ENCODE results near the gene SEPTIN3. TPM values are rescaled to one million over a fixed set of nuclear protein-coding genes. Genes with fewer than 3 reads are reported as not detected.

SEPTIN3 gene
- total RNA-seq, 4 donors from 2014 or later, result 0.22 to 0.75 (median 0.40) TPM

GRCh38 chr22:42001121-42001520 is 31.9 kb downstream of the SEPTIN3 start:
- WGBS, 2 donors, result 78% methylated on average over 8 of the region's 8 CpGs
- H3K27me3 ChIP-seq, result no peaks in the 10 kb centered on the region
- no peak for DNase-seq
- no peak overlapping the region for H3K4me3 ChIP-seq (replicated peaks in 1 of 3)
- intact Hi-C loops (cut with DNase I), result no loop called here
- H3K4me1 ChIP-seq, result peaks cover 0 to 7% of the 10 kb centered on the region in 2 donors
- H3K27ac ChIP-seq, result no peak overlapping the region
- no peaks in the 10 kb centered on the region for H3K9me3 ChIP-seq
- no peaks in the 10 kb centered on the region for H3K36me3 ChIP-seq
- TF ChIP-seq CTCF (IDR thresholded peaks at IDR 0.05) (no peak), POLR2A (IDR thresholded peaks at IDR 0.05) (no peak)

- DNase-seq, result no peak
- intact Hi-C loops (cut with DNase I), result no loop called here
- Histone ChIP-seq H3K27ac (no peak overlapping the region), H3K27me3 (no peaks in the 10 kb centered on the region), H3K4me3 (replicated peaks in 1 of 3) (no peak overlapping the region), H3K36me3 (no peaks in the 10 kb centered on the region), H3K9me3 (no peaks in the 10 kb centered on the region), H3K4me1 (peaks cover 0 to 7% of the 10 kb centered on the region in 2 donors)
- WGBS, 2 donors, result 96 to 99% methylated on average over 12 of the region's 12 CpGs
- TF ChIP-seq CTCF (IDR thresholded peaks at IDR 0.05) (no peak), POLR2A (IDR thresholded peaks at IDR 0.05) (no peak)
Observed at GRCh38 chr22:42001706-42002105, 32.5 kb downstream of the SEPTIN3 start.

GRCh38 chr22:42007922-42008321 is 38.7 kb downstream of the SEPTIN3 start:
- no peaks in the 10 kb centered on the region for H3K9me3 ChIP-seq
- no peaks in the 10 kb centered on the region for H3K36me3 ChIP-seq
- no peak overlapping the region for H3K4me3 ChIP-seq (replicated peaks in 1 of 3)
- 71 to 76% methylated on average over 4 of the region's 4 CpGs for WGBS, 2 donors
- intact Hi-C loops (cut with DNase I), result no loop called here
- no peak for DNase-seq
- no peak overlapping the region for H3K27ac ChIP-seq
- no peaks in the 10 kb centered on the region for H3K4me1 ChIP-seq
- TF ChIP-seq POLR2A (IDR thresholded peaks at IDR 0.05) (no peak), CTCF (IDR thresholded peaks at IDR 0.05) (no peak)
- no peaks in the 10 kb centered on the region for H3K27me3 ChIP-seq

DNA sequence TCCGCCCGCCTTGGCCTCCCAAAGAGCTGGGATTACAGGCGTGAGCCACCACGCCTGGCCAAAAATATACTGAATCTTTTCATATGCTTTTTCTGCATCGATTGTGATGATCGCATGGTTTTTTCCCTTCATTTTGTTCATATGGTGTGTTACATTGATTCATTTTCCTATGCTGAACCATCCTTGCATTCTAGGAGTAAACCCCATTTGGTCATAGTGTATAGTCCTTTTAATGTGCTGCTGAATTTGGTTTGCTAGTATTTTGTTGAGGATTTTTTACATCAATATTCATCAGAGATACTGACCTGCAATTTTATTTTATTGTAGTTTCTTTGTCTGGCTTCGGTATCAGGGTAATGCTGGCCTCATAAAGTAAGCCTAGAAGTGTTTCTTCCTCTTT is 41.5 kb downstream of the SEPTIN3 start:
- no peak for DNase-seq
- no peaks in the 10 kb centered on the region for H3K4me1 ChIP-seq
- H3K27me3 ChIP-seq, result no peaks in the 10 kb centered on the region
- no peaks in the 10 kb centered on the region for H3K36me3 ChIP-seq
- no peak for TF ChIP-seq POLR2A (IDR thresholded peaks at IDR 0.05)
- no peak for TF ChIP-seq CTCF (IDR thresholded peaks at IDR 0.05)
- no peak overlapping the region for H3K27ac ChIP-seq
- H3K4me3 ChIP-seq (replicated peaks in 1 of 3), result no peak overlapping the region
- no peaks in the 10 kb centered on the region for H3K9me3 ChIP-seq
- intact Hi-C loops (cut with DNase I), result no loop called here
- WGBS, 2 donors, result 80 to 90% methylated on average over 7 of the region's 7 CpGs

DNA sequence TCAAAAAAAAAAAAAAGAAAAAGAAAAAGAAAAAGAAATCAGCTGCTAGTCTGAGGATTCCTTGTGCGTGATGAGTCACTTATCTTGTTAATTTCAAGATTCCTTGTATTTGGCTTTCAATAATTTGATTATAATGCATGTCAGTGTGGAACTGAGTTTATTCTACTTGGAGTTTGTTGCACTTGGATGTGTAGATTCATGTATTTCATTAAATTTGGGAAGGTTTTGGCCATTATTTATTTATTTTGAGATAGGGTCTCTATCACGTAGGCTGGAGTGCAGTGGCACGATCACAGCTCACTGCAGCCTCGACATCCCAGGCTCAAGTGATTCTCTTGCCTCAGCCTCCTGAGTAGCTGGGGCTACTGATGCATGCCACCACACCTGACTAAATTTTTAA is 44.1 kb downstream of the SEPTIN3 start:
- H3K27me3 ChIP-seq, result no peaks in the 10 kb centered on the region
- intact Hi-C loops (cut with DNase I), result no loop called here
- TF ChIP-seq CTCF (IDR thresholded peaks at IDR 0.05) (no peak), POLR2A (IDR thresholded peaks at IDR 0.05) (no peak)
- WGBS, 2 donors, result 65 to 78% methylated on average over 4 of the region's 4 CpGs
- H3K4me1 ChIP-seq, result no peaks in the 10 kb centered on the region
- no peaks in the 10 kb centered on the region for H3K9me3 ChIP-seq
- H3K27ac ChIP-seq, result no peak overlapping the region
- no peaks in the 10 kb centered on the region for H3K36me3 ChIP-seq
- DNase-seq, result no peak
- H3K4me3 ChIP-seq (replicated peaks in 1 of 3), result no peak overlapping the region
